GM18858 (cell line): Measurements from ENCODE around the gene PGM1.

Source experiments
- ATAC-seq: cut with Tn5 transposase; IDR thresholded peaks from one replicate; pipeline ENCODE4 v1.9.1; 2021; ENCODE audit not compliant: unreplicated experiment

Gene PGM1

DNA sequence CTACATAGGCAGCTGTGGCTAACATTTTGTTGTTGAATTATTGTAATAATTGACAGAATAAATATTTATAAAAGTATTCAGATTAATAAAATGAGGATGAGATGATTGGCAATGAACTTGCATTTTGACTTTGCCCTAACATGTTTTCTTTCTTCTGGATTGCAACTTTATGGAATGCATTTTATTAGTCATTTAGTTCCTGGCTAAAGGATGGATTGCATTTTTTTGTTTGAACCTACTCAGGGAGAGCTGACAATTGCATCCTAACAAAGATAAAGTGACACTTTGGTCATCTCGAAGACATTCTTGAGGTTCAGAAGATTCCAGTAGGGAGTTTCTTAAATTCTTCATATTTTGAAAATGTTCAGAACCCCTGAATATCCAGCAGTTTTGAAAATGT, 37.5 kb downstream of the PGM1 start:
- no peak for ATAC-seq

DNA sequence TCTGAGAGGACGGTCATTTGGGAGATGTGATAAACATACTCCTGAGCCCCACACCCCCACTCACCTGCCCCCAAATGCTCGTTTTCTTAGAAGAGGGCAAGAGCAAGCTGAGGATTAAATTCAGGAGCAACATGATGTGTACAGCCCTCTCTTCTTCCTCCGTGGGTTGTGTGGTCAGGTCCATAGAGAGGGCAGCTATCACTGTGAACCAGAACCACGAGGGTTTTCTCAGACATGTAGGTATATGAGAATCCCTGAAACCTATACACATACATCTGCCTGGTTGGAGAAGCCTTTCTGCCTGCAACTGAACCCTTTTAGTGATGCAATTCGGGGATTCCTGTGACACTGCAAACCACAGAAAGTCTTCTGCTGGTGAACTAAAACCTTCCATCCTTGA, 38.9 kb downstream of the PGM1 start:
- no peak for ATAC-seq

DNA sequence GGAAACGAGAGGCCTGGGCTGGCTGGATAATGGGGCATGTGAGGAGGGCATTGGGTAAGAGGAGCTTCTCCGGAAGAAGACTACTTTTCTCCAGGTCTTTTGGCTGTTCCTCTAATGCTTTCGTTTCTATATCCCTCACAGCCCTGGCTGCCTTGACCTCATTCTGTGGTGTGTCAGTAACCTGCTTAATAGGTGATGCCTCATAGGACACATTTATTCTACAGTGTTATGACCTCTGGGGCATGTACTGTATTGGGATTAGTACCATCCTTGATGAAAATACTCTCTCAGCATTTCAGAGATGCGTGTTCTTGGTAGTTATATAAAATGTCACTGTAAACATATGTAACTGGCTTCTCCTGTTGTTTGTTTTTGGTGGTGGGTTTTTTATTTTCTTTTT, 40.1 kb downstream of the PGM1 start:
- ATAC-seq, result no peak

DNA sequence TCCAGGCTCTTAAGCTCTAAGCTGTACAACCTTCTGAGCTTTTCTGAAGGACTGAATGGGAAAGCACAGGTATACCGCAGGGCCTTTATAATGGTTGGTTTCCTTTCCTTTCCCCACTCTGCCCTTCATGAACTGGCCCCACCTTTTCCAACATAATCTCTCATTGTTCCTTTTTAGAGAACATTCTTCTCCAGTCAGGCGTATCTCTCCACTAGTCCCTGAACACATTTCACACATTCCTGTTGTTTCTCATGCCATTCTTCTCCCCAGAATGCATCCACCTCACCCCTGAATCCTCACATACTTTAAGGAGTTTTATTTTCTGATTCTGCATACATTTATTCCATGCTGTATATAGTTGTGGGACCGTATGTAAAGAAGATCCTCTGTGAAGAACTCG, 41.3 kb downstream of the PGM1 start:
- ATAC-seq, result no peak

DNA sequence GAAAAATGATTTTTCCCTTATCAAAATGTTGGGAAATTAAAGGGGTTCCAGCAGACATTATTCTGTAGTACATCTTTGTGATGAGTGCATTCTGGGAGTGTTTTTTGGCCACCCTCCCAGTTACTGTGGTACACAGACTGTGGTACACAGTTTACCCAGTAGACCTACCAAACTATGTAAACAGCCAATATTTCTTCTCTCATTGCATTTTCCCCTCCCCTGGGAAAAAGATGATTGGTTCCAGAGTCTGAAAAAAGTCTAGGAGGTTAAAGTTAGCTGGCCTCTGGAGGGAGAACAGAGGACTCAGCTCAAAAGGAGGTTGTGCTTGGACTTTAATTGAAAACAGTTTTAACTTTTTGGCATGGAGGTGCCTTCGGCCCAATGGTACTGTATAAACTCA, 42.5 kb downstream of the PGM1 start:
- ATAC-seq, result no peak

DNA sequence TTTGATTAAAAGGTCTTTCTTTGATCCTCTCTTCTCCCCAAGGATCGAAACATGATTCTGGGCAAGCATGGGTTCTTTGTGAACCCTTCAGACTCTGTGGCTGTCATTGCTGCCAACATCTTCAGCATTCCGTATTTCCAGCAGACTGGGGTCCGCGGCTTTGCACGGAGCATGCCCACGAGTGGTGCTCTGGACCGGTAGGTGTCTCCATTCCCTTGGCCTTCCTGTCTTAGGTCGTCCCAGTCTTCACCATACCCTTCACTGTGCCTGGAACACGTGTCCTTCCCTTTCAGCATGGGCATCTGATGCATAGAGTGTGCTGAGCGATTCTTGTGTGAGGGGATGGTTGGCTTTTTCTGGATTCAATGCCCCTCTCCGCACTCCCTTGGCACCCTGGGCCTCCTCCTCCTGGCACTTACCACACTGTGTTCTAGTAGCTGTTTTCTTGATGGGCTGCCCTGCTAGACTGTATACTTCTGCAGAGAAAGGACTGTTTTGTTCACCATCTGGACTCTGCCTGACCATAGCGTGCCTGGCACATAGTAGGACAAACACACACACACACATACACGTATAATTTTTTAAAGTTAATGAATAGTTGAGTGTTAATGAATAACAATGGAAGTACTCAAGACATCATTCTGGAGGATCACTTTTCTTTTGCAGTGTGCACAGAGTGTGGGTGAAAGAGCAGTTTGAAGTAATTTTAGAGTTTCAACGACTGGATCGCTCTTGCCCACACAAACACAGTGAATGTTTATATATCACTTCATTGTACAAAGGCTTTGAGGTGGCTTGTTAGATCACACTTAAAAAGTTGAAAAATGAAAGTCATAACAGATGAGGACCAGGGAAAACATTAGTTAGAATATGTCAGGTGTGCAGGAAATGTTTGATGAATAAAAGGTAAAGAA, 43.2 kb downstream of the PGM1 start:
- no peak for ATAC-seq

DNA sequence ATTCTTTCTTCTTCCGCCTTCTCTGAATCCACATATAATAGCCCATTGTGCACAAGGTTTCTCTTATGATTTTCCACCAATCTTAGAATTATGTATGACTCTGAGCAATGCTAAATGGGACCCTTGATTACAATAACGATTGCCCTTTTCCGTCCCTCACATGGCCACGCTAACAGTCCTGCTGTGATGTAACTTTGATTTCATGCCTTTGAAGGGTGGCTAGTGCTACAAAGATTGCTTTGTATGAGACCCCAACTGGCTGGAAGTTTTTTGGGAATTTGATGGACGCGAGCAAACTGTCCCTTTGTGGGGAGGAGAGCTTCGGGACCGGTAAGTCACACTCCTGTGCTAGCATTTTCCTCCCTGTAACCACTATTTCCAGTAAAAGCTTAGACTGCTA, 45.3 kb downstream of the PGM1 start:
- no peak for ATAC-seq

DNA sequence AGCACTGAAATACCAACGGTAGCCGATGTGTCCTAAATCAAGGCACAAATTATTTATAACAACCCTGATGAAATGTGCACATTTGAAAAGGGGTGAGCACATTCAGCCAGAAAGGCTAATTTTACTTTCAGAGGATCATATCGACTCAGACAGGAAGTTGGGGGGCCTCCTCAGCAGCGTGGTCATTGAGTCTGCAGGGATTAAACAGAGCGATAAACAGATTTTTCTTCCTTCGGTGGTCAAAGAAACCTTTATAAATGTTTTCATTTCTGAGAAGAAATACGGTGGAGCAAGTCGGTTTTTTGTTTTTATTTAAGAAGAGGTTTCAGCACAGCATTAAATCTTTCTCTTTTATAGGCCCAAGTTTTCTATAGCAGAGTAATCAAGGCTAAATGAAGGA, 45.7 kb downstream of the PGM1 start:
- ATAC-seq, result no peak

DNA sequence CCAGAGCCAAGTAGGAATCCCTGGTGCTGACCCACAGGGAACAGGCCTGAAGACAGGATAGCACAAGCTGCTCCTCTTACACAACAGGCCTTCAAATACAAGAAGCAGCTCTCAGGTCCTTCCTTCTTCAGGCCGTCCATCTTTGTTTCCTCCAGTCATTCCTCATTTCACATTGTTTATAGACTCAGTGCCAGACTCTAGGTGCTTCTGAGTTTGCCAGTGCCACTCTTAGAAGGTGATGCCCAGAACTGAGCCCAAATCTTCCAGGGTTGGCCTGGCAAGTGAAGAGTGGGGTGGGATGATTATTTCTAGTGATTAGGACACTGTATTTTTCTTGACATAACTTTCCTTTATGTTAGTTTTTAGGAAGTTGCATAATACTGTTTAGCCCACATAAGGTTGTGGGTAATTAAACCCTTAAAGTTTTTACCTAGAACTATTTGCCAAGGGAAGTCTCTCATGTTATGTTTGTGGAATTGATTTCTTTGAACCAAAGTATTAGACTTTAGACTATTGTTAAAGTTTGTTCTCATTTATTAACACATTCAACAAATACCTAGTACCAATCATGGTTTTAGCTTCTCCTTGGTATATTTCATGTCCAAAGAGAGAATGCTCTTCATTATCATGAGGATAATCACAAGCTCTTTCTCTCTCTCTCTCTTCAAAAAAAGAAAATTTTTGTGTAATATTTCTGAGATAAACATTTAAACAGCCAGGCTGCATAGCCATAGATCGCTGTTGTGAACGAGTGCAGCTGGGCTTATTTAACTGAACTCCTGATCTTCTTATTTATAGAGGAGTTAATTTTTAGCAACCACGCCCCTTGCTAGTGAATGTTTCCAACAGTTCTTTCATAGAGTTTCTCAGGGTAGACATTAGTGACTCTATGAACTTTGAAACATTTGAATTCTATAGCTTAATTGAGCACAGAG, 47.7 kb downstream of the PGM1 start:
- no peak for ATAC-seq

DNA sequence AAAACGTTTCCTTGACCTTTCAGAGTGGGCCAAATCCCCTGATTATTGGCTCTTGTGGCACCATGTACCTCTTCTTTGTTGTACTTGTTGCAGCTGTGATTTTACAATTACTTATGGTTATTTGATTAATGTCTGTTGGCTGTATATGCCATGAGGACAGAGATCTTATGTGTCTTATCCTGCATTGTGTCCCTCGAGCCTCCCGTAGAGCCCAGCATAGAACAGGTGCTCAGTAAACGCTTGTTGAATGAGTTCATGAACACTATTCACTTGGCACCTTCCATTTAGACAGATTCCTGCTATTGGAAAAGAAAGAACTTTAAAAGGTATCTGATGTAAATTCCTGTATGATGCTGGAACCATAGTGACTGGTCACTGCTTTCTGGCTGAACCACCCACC, 48.4 kb downstream of the PGM1 start:
- no peak for ATAC-seq

DNA sequence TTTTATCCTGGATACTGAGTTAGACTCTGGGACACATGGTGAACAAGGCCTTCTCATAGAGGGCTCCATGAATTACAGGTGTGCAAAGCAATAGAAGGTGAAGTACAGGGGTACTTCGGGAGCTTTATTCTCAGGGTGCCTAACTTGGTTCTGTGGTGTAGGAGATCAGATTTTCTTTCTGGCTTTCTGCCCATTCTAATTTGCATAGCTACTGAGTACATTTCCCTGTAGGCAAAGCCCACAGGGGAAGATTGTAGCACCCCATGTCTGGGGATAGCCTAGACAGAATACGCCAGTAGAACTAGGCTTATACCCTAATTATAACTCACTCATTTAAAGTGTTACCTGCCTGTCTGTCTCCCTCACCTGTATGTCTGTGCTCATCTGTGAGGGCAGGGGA, 49.7 kb downstream of the PGM1 start:
- ATAC-seq, result no peak

DNA sequence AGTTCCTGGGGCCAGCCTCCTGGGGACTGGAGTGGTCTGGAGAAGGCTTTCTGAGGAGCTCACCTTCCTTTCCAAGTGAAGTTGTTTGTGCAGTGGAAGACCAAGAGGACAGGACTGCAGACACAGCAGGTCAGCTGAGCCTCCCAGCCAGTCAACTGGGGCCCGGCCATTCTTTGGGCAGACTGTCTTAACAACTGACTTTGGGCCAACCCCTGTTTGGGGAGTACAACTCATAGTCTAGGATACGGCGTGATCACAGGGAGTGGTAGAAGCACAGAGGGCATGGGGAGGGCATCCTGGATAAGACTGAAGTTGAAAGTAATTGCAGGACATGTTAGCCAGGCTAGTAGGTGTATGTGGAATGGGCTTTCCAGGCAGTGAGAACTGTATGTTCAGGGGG, 50.3 kb downstream of the PGM1 start:
- ATAC-seq, result no peak

DNA sequence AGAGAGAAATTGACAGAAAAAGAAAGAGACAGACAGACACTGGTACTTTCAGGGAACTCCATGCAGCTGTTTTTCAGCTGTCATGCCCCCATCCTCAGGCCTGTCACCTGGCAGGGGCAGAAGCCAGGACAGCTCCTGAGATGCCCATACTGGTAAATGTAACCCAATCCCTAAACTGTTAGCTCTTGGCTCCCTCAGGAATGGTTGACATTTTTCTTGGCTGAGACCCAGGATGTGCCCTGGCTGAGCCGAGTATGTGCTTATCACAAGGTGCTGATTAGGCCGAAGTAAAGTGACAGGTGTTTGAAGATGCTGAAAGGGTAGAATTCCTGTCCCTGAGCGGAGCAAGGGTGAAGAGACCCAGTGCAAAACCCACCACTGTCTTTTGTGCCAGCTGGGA, 50.7 kb downstream of the PGM1 start:
- ATAC-seq, result no peak

DNA sequence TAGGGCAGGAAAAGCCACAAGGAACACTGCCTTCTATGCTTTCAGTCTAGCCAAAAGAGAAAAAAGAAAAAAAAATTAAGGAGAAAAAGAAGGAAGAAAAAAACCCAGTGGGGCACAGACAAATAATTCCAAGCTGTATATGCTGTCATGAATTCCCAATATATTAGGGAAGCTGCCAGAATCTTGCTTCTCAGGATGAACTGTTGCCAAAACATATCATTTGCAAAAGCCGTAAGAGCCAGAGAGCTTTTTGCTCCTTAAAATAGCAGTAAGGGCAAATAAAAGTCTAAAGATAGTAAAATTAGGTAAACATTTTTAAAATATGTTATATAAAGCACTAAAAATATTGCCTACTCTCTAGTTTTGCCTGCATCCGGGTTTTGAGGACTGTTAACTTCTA, 52.1 kb downstream of the PGM1 start:
- ATAC-seq, result no peak

DNA sequence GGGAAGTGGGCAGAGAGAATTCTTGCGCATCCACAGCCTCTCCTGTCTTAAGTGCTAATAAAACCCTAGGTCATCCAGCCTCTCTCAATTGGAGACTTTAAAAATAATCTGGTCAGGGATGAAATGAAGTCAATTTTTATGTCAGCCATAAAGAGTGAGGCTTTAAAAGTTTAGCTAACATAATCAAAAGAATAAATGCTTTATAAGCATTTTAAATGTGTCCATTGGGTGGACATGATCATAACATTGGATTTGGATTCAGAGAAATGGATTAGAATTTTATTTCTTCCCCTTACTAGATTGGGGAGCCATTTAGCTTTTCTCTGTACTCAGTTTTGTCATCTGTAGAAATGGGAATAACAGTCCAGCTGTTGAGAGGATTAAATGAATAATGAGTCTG, 55.5 kb downstream of the PGM1 start:
- ATAC-seq, result no peak

DNA sequence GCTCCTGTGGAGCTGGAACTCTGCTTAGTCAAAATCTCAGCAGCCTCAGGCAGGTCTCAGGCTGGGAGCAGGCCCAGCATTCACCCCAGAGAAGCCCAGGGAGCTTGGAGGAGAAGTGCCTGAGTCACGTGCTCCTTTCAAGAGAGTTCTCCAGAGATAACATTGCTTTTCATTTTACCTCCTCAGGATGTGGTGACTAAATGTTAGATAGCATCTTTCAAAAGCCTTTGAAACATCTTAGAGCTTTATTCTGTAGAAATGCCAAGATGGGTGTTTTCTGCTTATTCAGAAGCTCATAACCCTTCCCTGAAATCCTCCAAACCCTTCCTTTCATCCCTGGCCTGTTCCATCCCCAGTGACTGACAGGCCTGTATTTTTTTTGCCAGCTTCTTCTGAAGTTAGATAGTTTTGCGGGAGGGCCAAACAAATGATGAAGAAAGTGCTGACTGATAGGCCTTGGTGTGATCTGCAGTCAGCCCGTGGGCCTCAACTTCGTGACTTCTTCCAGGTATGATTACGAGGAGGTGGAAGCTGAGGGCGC, 58.0 kb downstream of the PGM1 start:
- no peak for ATAC-seq

DNA sequence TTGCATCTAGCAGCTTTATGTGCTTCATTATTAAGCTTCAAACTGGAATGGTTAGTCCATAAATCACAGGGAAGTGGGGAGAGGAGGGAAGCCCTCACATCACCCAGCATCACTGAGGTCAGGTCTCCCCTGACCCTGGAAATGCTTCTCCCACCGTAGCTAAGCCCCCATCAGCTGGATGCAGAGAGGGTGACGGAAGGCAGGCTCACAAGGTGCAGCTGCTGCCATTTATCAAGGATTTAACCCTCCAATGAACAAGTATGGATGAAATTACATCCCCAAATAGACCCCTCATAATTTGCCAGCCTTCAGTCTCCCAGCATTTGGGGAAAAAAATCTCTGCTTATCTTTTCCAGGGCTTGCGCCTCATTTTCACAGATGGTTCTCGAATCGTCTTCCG, 60.8 kb downstream of the PGM1 start:
- ATAC-seq, result no peak

DNA sequence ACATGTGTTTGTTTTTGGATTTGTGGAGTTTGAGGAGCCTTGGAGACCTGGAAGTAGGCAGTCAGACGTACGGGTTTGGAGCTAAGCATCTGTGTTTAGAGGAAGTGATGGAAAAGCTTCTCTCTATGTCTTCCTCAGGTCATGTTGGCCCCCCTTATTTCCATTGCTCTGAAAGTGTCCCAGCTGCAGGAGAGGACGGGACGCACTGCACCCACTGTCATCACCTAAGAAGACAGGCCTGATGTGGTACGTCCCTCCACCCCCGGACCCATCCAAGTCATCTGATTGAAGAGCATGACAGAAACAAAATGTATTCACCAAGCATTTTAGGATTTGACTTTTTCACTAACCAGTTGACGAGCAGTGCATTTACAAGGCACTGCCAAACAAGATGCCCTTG, 66.2 kb downstream of the PGM1 start:
- no peak for ATAC-seq

DNA sequence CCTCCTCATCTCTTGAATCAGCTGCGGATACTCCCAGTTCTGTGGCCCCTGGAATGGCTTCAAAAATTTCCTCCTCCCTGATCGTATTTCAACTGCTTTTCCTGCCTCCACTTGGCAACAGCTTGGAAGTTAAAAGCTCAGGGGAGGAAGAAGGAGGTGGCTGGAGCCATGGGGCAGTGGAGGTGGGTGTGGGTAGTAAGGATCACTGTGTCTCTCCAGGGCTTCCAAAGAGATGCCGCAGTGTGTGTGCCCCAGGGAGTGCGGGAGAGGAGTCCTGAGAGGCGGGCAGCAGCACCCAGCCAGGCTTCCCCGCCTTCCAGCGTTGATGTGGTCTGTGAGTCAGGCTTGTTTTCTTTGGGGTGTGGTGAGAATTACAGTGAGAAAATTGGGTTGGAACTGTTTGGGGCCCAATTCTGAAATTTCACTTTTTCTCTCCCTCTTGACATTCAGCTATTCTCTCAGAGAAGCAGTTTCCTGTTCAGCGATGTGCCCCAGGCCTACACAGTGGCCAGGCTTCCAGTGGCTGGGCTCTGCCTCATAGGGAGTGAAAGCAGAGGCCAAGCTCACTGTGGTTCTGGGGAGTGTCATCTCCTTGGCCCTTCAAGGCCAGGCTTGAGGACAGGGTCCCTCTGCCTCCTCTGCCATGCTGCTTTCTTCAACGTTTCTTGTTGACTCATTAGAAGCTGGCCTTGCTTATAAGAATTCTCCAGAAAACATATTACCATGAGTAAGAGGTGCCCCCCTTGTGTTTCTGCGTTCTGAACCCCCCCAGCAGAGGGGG, 69.0 kb downstream of the PGM1 start:
- no peak for ATAC-seq

DNA sequence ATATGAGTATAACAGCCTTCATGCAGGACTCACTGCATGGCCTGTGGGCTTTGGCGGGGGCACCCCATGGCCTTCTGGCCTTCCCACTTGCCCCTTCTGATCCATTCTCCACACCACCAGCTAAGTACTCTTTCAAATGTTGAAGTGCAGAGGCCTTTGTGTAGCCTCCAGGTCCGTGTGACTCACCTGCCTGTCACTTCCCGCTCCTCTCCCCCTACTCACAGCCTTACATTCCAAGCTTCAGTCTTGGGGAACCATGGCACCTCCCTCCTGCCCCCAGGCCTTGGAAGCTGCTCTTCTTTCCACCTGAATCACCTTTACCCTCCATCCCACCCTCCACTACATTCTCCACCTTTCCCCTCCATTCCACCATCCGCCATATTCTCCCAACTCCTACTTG, 69.6 kb downstream of the PGM1 start:
- ATAC-seq, result no peak

DNA sequence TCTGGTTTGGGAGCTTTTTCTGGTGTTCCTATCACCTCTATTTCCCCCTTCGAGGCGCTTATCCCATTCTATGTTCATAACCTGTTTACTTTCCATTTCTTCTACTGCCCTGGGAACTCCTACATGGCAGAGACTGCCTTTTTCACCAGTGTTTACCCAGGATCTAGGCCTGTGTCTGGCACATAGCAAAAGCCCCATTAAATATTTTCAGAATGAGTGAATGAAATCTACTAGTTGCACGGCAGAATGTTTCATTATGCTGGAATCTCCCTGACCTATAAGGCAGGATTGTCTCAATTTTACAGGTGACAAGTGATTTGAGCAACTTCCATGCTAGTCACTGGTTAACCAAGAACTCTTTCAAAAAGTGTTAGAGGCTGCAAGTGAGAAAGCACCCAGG, 70.1 kb downstream of the PGM1 start:
- ATAC-seq, result no peak
